ENCODE results near the gene PHF8.

The PHF8 gene

GRCh38 chrX:54044126-54044876, at the start of gene PHF8:
Gene PHF8, minus strand, starts transcription at chrX:54044473. Its CDS starts 1,745 bp downstream, at chrX:54042728.
- DNase-seq: peak; percentile 82 to 93 (median 88)

DNA sequence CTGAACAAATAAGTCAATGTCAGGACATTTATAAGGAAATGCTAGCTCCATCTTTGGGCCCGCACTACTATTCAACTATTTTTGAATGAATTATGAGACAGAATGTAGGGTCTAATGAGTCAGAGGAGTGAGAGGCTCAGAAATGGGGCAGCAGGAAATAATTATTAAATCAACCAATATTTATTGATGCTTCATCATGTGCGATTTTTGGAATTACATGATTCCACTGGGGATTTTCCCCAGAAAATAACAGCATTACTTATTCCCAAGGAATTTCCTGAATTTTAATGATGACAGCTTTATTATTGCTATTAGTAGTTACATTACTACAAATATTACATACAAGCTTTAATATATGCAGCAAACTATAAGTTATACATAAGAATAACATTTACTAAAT, 49.3 kb upstream of the PHF8 start:
- no peak for DNase-seq

DNA sequence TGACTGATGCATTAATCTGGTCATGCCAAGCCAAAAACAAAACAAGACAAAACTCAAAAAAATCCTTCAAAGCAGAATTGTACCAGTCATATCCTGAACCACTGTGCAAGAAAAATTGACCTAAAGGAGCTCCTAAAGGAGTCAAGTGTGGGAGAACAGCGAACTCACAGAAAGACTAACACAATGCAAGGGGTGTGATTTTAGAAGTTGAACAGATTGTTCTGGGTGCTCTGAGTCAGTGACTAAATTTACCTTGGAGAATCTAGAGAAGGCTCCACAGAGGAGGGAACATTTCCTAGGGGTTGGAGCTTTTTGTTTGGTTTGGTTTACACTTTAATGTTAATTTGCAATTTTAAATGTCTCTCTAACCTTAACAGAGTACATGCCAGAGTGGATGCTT, 48.9 kb upstream of the PHF8 start:
- no peak for DNase-seq

- DNase-seq: no peak
Observed at GRCh38 chrX:54090880-54091279, 46.6 kb upstream of the PHF8 start.

- DNase-seq: no peak
Observed at GRCh38 chrX:54089191-54089590, 44.9 kb upstream of the PHF8 start.

DNA sequence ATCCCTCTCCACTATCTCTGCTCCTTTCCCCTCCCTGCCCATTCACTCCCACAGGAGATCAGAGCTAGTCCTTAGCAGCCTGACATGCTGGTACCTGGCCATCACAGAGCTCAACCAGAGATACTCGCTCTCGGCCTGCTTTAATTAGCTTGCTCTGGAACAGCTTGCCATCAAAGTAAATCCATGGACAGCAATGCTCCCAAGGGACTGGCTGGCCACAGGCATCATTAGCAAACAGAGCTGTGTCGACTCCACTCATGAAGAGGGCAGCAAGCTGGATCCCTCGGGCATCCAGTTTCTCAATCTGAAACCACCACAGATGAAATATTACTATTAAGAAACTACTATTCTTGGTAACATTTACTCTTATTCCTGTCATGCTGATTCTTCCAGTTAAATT, 43.4 kb upstream of the PHF8 start:
- no peak for DNase-seq

- no peak for DNase-seq
Observed at GRCh38 chrX:54085666-54086065, 41.4 kb upstream of the PHF8 start.

- DNase-seq: no peak
Observed at GRCh38 chrX:54076903-54077302, 32.6 kb upstream of the PHF8 start.

DNA sequence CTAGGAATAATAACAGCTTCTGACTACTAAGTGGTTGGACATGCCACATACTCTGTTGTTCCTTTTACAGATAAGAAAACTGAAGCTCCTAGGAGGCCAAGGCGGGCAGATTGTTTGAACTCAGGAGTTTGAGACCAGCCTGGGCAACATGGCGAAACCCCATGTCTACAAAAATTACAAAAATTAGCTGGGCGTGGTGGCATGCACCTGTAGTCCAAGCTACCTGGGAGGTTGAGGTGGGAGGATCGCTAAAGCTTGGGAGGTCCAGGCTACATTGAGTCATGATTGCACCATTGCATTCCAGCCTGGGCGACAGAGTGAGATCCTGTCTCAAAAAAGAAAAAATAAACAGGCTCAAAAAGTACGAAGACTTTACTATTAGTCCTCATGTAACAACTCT, 30.6 kb upstream of the PHF8 start:
- DNase-seq: no peak

DNA sequence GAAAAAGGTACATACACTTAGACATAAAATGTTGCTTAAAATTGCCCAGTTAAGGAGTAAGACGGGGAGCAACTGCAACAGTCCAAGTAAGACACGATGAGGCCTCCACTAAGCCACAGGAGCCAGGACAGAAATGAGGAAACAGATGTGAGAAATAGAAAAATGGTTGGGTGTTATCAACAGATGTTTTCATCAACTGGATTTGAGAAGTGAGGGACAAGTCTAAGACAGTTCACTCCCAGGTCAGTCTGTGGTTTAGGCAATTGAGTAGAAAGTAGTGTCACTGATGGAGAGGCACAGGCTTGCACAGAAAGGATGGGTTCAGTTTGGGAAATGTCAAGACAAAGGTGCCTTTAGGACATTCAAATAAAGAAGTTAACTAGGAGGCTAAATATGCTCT, 23.5 kb upstream of the PHF8 start:
- DNase-seq: no peak

GRCh38 chrX:54066841-54067240, 22.6 kb upstream of the PHF8 start:
- DNase-seq: no peak

- DNase-seq: no peak
Observed at GRCh38 chrX:54064564-54064963, 20.3 kb upstream of the PHF8 start.

DNA sequence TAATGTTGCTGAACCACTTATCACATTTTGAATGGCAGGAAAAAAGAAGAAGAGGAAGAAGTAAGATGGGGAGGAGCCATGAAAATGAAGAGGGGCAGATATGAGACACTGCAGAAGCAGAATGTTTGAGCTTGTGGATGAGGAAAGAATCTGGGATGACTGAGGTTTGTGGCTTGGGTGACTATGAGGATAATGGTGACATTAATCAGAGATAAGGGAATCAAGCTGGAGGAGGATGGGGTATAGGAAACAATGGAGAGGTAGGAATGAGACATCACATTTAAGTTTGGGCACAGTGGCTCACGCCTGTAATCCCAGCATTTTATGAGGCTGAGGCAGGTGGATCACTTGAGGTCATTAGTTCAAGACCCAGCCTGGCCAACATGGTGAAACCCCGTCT, 19.1 kb upstream of the PHF8 start:
- no peak for DNase-seq

GRCh38 chrX:54049801-54050200, 5.5 kb upstream of the PHF8 start:
- no peak for DNase-seq

GRCh38 chrX:54048412-54048811, 4.1 kb upstream of the PHF8 start:
- DNase-seq: no peak

- DNase-seq: no peak
Observed at GRCh38 chrX:54045563-54046228, 1.4 kb upstream of the PHF8 start.

DNA sequence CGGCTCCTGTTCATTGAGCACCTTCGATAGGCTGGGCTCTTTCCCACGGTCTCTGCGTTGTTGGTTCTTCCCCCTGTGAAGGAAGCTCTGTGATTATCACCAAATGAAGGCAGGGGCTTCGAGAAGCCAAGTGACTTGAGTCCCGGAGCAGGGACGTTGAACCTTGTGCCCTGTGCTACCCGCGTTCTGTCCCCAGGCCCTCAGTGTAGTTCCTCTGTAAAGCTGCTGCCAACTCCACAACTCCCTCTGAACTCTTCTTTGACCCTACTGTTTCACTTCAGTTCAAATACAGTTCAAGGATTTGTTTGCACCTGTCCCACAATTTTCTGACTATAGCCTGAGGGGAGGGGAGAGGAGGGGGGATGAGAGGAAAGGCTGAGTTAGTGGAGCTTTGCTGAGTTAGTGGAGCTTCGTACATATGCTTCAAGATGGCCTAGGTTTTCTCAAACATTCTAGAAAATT, 635 bp upstream of the PHF8 start:
- DNase-seq: no peak

GRCh38 chrX:54043541-54044125, 640 bp downstream of the PHF8 start:
- peak; percentile 5 to 41 (median 24) for DNase-seq

- DNase-seq: no peak
Observed at GRCh38 chrX:54043056-54043455, 1.2 kb downstream of the PHF8 start.

DNA sequence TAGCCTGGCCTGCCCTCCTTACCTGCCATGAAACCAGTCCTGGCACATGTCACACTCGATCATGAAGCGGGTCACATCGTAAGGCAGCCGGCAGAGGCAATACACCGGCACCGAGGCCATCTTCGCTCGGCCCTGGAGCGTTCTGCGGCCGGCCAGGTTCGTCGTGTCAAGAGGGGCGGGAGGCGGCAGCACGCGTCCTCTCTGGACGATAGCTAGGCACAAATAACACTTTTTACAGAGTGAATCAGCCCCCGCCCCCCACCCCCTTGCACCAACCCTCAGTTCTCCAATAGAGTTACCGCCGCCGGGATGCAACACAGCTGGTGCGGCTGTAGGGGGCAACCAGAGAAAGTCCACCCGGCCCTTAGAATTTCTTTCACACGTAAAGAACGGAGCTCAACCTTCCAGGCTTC, 1.7 kb downstream of the PHF8 start:
- peak in 3 of 4 experiments; percentile 0 to 16 (median 9) for DNase-seq

DNA sequence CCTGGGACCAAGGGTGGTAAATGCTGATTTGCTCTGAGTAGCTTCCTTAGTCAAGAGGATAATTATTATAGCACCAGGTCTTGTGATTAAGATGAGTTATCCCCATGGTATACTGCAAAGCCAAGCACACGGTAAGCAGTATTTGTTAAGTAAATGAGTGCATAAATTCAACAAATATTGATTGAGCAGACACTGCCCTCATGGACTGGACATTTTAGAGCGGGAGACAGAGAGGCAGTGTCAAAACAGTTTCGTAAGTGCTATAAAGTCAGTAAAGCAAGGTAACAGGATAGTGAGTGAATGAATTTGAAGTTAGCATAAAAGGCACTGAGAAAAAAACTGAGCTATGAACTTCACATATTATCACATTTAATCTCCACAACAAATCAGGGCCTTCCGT, 13.9 kb downstream of the PHF8 start:
- no peak for DNase-seq

DNA sequence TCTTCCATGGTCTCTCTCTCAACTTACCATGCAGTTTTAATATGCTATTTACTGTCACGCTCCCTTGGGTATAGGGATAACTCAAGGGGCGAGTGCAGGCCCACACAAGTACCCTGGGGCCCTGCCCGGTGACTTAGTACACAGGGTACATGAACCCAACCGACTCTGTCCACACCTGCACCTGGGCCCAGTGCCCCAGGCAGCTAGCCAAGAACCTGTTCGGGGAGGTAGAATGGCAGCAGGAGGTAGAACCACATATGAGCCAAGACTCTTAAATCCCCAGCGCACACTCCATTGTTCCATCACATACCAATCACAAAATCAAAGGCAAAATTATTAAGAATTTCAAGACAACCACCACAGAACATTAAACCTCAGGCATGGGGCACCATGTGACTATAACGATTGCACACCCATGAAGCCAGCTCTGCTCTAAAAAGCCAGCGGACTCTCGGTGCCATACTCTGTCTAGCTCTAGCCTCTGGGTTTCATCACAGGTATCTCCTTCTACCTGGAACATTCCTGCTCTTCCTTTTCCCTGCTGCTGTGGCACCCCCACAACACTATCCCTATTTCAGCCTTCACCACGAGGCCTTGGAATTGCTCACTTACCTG, 14.6 kb downstream of the PHF8 start:
- DNase-seq: no peak

DNA sequence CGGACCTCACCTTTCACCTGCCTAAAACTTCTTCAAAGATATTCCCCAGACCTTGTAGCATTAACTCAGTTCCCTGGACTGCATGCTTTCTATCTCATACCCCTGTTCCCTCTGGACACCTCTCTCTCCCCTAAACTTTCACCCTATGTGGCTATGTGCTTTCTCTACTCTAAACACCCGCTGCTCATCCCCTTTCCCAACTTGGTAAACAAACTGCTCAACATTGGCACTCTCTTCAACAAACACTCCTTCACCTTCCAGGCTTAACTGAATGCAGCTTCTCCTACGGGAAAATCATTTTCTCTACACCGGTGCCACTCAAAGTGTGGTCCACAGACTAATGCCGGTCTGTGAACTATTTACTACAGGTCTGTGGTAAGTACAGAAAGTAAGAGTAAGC, 19.9 kb downstream of the PHF8 start:
- no peak for DNase-seq

Measured in activated naive CD4-positive, alpha-beta T cell (primary cell).